HG03095 (cell line): Measurements from ENCODE around the gene LEMD3.

ENCODE experiments used
- ATAC-seq: cut with Tn5 transposase; IDR thresholded peaks from one replicate; pipeline ENCODE4 v1.9.1; 2021; ENCODE audit warnings: moderate library complexity; ENCODE audit not compliant: unreplicated experiment

The LEMD3 gene

DNA sequence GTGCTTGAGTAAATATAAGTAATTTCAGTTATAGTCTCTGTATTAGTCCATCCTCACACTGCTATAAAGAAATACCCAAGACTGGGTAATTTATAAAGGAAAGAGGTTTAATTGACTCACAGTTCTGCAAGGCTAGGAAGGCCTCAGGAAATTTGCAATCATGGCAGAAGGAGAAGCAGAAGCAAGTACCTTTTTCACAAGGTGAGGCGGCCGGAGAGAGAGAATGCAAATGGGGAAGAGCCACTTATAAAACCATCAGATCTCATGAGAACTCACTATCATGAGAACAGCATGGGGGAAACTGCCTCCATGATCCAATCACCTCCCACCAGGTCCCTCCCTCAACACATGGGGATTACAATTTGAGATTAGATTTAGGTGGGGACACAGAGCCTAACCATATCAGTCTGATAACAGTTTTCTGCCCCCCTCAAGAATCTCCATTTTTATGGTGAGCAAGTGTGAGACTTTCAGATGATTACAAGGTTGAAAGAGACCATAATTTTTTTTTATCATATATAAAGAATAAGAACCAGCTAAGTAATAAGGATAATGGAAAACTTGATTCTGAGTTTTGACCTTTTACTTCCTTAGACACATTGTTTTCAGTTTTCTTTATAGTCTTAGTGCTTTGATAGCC is 35.6 kb downstream of the LEMD3 start:
- no peak for ATAC-seq

DNA sequence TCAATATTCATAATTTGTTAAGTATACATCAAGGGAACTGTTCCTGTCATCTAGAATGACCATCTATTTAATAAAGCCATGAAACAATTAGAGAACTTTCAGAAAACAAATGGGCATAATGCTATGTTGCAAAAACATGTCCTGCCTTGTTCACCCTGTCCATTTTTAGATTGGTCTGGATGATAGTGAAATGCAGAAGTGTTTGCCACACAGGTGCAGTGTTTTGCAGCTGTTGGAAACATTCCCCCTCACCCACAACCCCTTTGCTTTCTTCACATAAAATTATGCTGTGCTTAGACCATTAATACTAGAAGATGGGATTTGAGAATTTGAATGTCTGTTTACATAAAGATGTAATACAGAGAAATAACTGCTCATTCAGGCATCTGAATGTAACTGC is 36.5 kb downstream of the LEMD3 start:
- no peak for ATAC-seq

- ATAC-seq = no peak
These were observed 38.7 kb downstream of the LEMD3 start for GRCh38 chr12:65208125-65208524.

DNA sequence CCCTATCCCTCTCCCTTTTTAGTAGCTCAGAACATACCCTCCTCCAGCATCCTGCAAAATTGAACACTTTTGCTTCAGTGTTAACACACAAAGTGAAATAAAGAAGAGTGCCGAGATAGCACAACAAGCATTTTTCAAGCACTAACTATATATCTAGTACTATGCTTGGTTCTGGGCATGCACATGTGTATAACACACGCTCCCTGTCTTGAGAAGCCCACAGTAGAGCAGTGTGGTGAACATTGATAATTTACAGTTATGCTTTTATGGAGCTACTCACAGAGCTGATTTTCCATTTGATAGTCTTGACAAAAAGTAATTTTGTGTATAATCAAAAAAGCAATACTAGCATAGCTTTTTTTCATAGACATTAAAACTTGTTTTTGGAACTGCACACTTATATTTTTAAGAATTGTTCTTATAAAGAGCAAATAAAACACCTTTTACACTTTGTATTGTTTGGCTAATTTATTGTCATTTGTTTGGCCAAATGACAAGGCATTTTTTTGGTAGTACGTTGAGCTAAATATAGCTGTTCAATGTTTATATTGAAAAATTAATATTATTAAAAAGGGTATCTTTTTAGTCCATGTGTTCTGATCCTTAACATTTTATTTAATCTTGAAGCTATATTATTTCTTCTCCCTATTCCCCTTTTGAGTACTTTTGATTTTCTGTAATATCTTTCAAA is 39.7 kb downstream of the LEMD3 start:
- no peak for ATAC-seq

- peak; percentile 87 for ATAC-seq
These were observed 40.3 kb downstream of the LEMD3 start for GRCh38 chr12:65209655-65210043.

GRCh38 chr12:65217086-65217485 is 47.7 kb downstream of the LEMD3 start:
- ATAC-seq = no peak

DNA sequence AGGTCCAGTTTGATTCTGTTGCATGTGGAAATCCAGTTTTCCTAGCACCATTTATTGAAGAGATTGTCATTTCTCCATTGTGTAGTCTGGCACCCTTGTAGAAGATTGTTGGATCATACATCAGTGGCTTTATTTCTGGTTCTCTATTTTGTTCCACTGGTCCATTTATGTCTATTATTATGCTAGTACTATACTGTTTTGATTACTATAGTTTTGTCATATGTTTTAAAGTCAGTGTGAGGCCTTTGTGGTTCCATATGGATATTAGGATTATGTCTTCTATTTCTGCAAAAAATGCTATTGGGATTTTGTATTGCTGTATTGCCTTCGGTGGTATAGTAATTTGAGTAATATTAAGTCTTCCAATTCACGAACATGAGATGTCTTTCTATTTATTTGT is 51.4 kb downstream of the LEMD3 start:
- ATAC-seq = no peak

- no peak for ATAC-seq
These were observed 60.1 kb downstream of the LEMD3 start for GRCh38 chr12:65229441-65229840.

- ATAC-seq = no peak
These were observed 63.2 kb downstream of the LEMD3 start for GRCh38 chr12:65232476-65233077.

DNA sequence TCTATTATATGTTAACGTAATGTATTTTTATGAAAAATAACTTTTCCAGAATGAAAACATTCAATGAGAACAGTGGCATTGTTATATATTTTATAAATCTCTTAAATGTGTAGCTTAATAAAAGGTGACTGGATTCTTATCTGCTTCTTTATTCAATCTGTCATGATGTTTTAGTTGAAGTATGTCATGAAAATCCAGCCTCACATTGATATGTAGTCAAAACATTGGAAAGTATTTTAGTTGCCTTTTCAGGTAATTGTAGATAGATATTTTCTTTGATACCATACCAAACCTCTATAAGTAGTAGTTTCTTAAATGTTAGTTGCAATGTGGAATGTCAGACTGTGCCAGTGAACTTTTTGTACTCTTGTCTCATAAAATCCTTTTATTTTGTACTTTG is 67.8 kb downstream of the LEMD3 start:
- no peak for ATAC-seq

- no peak for ATAC-seq
These were observed 69.2 kb downstream of the LEMD3 start for GRCh38 chr12:65238609-65239008.

DNA sequence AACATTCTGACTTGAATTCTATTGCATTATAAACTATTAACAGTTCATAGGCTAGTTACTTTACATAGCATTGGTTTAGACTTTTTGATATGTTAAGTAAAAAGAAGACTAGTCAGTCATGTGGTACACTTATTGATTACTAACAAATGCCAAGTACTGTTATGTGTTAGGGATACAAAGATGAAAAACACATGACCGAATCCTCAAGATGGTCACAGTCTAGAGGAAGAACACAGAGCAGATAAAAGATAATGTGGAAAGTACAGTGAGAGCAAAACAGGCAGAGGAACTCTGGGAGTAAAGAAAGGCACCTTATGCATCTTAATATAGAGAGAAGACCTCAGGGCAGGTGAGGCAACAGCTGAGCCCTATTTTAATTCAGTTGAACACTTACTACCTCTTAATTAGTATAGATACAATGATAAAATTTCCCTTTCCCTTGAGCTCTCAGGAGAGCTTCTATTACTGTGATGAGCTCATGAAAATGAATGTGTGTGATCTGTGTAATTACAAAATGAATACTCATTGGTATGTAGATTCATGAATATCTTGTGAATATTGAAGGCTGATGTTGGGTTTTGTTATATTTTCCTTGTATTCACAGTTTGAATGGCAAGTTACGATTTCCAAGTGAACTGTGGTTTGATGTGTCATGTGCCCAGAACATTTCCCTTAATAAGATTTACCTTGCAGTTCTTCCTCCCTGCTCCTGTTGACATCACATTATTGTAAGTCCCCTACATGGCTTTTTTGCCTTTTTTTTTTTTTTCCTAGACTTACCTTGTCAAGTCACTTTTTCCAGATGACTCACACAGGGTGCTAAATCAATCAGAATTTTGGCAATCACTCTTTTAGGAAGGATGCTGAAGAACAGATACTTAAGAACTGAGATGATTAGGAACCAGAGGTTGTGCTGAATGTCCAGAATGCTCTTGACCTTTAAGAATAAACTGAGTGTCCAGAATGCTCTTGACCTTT is 79.6 kb downstream of the LEMD3 start:
- ATAC-seq = no peak

DNA sequence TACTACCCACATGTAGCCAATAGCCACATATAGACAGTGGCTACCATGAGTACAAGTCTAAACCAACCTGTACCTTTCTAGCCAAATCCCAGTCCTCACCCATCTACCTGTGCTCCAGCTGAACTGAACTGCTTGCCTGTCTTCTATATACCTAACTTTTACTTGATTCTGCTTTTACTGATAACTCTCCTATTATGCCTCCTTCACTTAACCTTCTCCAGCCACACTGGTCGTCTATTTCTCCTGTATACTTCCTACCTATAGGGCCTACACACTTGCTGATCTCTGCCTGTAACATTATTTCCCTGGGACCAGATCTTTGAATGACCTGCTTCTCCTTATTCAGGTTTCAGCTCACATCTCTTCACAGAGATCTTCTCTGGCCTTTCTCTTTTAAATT is 83.1 kb downstream of the LEMD3 start:
- ATAC-seq = no peak

- ATAC-seq = no peak
These were observed 88.6 kb downstream of the LEMD3 start for GRCh38 chr12:65257986-65258385.

DNA sequence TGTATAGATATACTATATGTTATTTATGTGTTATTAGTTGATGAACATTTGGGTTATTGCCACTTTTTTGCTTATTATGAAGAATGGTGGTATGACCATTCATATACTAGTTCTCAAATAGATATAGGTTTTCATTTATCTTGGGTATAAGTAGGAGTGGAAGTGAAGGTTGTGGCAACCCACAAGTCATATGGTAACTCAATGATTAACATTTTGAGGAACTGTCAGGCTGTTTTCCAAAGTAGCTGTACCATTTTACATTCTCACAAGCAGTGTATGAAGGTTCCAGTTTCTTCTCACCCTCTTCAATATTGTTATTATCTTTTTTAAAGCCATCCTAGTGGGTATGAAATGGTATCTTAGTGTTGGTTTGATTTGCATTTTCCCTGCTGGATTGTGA is 90.1 kb downstream of the LEMD3 start:
- no peak for ATAC-seq

GRCh38 chr12:65263777-65264176 is 94.4 kb downstream of the LEMD3 start:
- no peak for ATAC-seq

- ATAC-seq = no peak
These were observed 97.0 kb downstream of the LEMD3 start for GRCh38 chr12:65266408-65266807.

- no peak for ATAC-seq
These were observed 100.2 kb downstream of the LEMD3 start for GRCh38 chr12:65269603-65270002.

- no peak for ATAC-seq
These were observed 105.4 kb downstream of the LEMD3 start for GRCh38 chr12:65274602-65275272.

GRCh38 chr12:65275627-65276026 is 106.2 kb downstream of the LEMD3 start:
- no peak for ATAC-seq
